Smooth muscle cell (in vitro differentiated cells): ENCODE data around the gene RCAN2. TPM values are rescaled to one million over a fixed set of nuclear protein-coding genes. Genes with fewer than 3 reads are reported as not detected.

Experiments
- DNase-seq: peaks from one replicate; lab custom pipeline; 2025; ENCODE audit not compliant: unreplicated experiment; lab: John Stamatoyannopoulos, UW
- H2AFZ ChIP-seq: fragments of 200-600 bp; sonication (generic); 2 replicates; pipeline ENCODE4 v1.6.0; 2016; ENCODE audit warnings: antibody characterized with exemption, low read depth, mild to moderate bottlenecking
- H3F3A ChIP-seq: fragments of 200-600 bp; sonication (generic); 2 replicates; pipeline ENCODE4 v1.6.0; 2017; ENCODE audit warnings: antibody characterized with exemption, low read depth
- H3K27ac ChIP-seq: fragments of 200-600 bp; sonication (generic); 2 replicates; pipeline ENCODE4 v1.5.1; 2016; ENCODE audit warnings: low read depth, mild to moderate bottlenecking
- H3K27me3 ChIP-seq: fragments of 200-600 bp; sonication (generic); 2 replicates; pipeline ENCODE4 v1.6.1; 2016; ENCODE audit warnings: low read depth, mild to moderate bottlenecking
- H3K36me3 ChIP-seq: fragments of 200-600 bp; sonication (generic); 2 replicates; pipeline ENCODE4 v1.5.1; 2016; ENCODE audit warnings: low read depth
- H3K4me1 ChIP-seq: fragments of 200-600 bp; sonication (generic); 2 replicates; pipeline ENCODE4 v1.5.1; 2016; ENCODE audit warnings: low read depth
- H3K4me2 ChIP-seq: fragments of 200-600 bp; sonication (generic); 2 replicates; pipeline ENCODE4 v1.6.0; 2016; ENCODE audit warnings: mild to moderate bottlenecking
- H3K4me3 ChIP-seq: fragments of 200-600 bp; sonication (generic); 2 replicates; pipeline ENCODE4 v1.5.1; 2016; ENCODE audit warnings: mild to moderate bottlenecking
- H3K79me2 ChIP-seq: fragments of 200-600 bp; sonication (generic); 2 replicates; pipeline ENCODE4 v1.6.0; 2016; ENCODE audit warnings: low read depth, mild to moderate bottlenecking
- H3K9ac ChIP-seq: fragments of 200-600 bp; sonication (generic); 2 replicates; pipeline ENCODE4 v1.6.0; 2016; ENCODE audit warnings: low read depth
- H3K9me3 ChIP-seq: fragments of 200-600 bp; sonication (generic); replicated peaks from 2 replicates; pipeline ENCODE4 v1.5.1; 2016; ENCODE audit warnings: low read depth
- H4K20me1 ChIP-seq: fragments of 200-600 bp; sonication (generic); 2 replicates; pipeline ENCODE4 v1.6.0; 2016; ENCODE audit warnings: low read depth
- CTCF ChIP-seq: fragments of 200-600 bp; sonication (generic); IDR thresholded peaks from 2 replicates; pipeline ENCODE4 v1.5.1; 2017; ENCODE audit warnings: borderline replicate concordance, mild to moderate bottlenecking, antibody characterized with exemption; ENCODE audit not compliant: insufficient read depth, poor library complexity, severe bottlenecking
- WGBS: methylation state at CpG from one replicate; pipeline ENCODE4 v1.1.7; 2016; ENCODE audit warnings: low lambda C conversion rate; 5-methylcytosine and 5-hydroxymethylcytosine counted together
- polyA plus RNA-seq: library from polyadenylated mRNA; unstranded; fragments of >200 nt; fragmentation: Nextera tagmentation; extraction: Ambion mirVana; gene quantifications from 2 replicates; pipeline ENCODE4 v1.2.1, GENCODE V29; 2016
- total RNA-seq: library from RNA; depleted of rRNA; stranded (reverse); fragments of >200 nt; gene quantifications from 2 replicates; pipeline ENCODE4 v1.2.3, GENCODE V29; 2014

Gene RCAN2
- total and polyA plus RNA-seq, 2 experiments from 2014 or later: 2.5 to 2.7 TPM

- Histone ChIP-seq H2AFZ (no peak overlapping the region), H3K4me1 (no peaks in the 10 kb centered on the region), H3K36me3 (no peaks in the 10 kb centered on the region), H3K79me2 (no peaks in the 10 kb centered on the region), H3K27me3 (no peaks in the 10 kb centered on the region), H3K9me3 (no peaks in the 10 kb centered on the region), H4K20me1 (no peaks in the 10 kb centered on the region), H3K4me3 (no peak overlapping the region), H3K9ac (no peak overlapping the region), H3K27ac (no peak overlapping the region), H3K4me2 (no peak overlapping the region), H3F3A (no peaks in the 10 kb centered on the region)
- DNase-seq: no peak
- 95% methylated on average over 3 of the region's 3 CpGs for WGBS
- no peak for TF ChIP-seq CTCF
Observed at GRCh38 chr6:46443623-46444022, 47.6 kb downstream of the RCAN2 start.

GRCh38 chr6:46440641-46441040 lies 50.6 kb downstream of the RCAN2 start:
- Histone ChIP-seq H2AFZ (no peak overlapping the region), H3K9ac (no peak overlapping the region), H3K4me2 (no peak overlapping the region), H3K4me3 (no peak overlapping the region), H3F3A (no peaks in the 10 kb centered on the region), H3K79me2 (no peaks in the 10 kb centered on the region), H3K36me3 (no peaks in the 10 kb centered on the region), H3K4me1 (no peaks in the 10 kb centered on the region), H4K20me1 (no peaks in the 10 kb centered on the region), H3K27ac (no peak overlapping the region), H3K9me3 (no peaks in the 10 kb centered on the region), H3K27me3 (no peaks in the 10 kb centered on the region)
- DNase-seq: no peak
- WGBS: 82% methylated on average over 1 of the region's 1 CpG
- TF ChIP-seq CTCF: no peak

GRCh38 chr6:46440141-46440540 lies 51.1 kb downstream of the RCAN2 start:
- DNase-seq: no peak
- 76% methylated on average over 2 of the region's 2 CpGs for WGBS
- H3K4me1 ChIP-seq: no peaks in the 10 kb centered on the region

More at GRCh38 chr6:46440141-46440540, 51.1 kb downstream of the RCAN2 start:
- TF ChIP-seq CTCF: no peak
- no peaks in the 10 kb centered on the region for H3K9me3 ChIP-seq
- no peak overlapping the region for H2AFZ ChIP-seq
- H3F3A ChIP-seq: no peaks in the 10 kb centered on the region
- no peaks in the 10 kb centered on the region for H3K27me3 ChIP-seq
- H3K4me3 ChIP-seq: no peak overlapping the region
- no peak overlapping the region for H3K4me2 ChIP-seq
- no peaks in the 10 kb centered on the region for H3K36me3 ChIP-seq
- no peaks in the 10 kb centered on the region for H3K79me2 ChIP-seq
- no peak overlapping the region for H3K9ac ChIP-seq
- H4K20me1 ChIP-seq: no peaks in the 10 kb centered on the region
- no peak overlapping the region for H3K27ac ChIP-seq
